SU-DHL-6 (cell line): ENCODE measurements around the gene THAP5.

ENCODE experiments used
- CTCF ChIP-seq: fragments of 200-600 bp; sonication (generic); IDR thresholded peaks from one replicate; pipeline ENCODE4 v1.5.1; 2017; ENCODE audit warnings: antibody characterized with exemption, mild to moderate bottlenecking, low read length, moderate library complexity; ENCODE audit not compliant: insufficient read depth, poor library complexity, severe bottlenecking
- EZH2phosphoT487 ChIP-seq: fragments of 200-600 bp; sonication (generic), shearing (Covaris generic); conservative IDR thresholded peaks from 2 replicates; pipeline ENCODE4 v1.6.1; 2018; ENCODE audit warnings: mild to moderate bottlenecking, antibody characterized with exemption, low read length, moderate library complexity, mixed read lengths

DNA sequence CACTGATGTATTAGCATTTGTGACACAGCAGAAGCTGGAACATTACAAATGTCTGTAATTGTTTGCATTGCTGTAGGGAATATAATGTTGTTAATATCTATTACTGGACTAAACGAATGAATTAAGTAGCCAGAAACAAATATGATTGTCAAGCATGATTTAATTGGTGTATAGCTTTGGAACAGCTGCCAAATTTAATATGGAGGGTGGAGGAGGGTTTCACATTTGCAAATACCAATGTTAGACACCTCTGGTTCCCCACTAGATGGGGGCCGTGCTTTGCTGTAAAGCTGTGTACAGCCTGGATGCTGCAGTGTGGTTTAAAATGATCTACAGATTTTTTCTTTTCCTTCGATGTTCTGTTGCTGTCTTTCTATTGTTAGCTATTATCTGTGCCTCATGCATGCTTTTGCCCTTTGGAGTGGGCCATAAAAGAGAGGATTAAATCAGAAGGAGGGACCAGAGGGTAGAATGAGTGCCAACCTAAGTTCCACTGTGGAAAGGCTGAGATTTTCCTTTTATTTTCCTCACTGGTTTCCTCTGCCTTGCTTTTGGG lies 23.2 kb upstream of the THAP5 start:
- no peak for TF ChIP-seq CTCF
- no peak for TF ChIP-seq EZH2phosphoT487
